NCI-H2196 (cell line): ENCODE results near the gene FAM151A.
"Not testable (repeated sequence)": the region's sequence is repeated elsewhere in the genome, so short reads cannot be mapped to it uniquely, and the experiment has no call there.

Experiments
- DNase-seq: peaks from one replicate; lab custom pipeline; 2025; ENCODE audit not compliant: unreplicated experiment; lab: John Stamatoyannopoulos, UW

Gene FAM151A

DNA sequence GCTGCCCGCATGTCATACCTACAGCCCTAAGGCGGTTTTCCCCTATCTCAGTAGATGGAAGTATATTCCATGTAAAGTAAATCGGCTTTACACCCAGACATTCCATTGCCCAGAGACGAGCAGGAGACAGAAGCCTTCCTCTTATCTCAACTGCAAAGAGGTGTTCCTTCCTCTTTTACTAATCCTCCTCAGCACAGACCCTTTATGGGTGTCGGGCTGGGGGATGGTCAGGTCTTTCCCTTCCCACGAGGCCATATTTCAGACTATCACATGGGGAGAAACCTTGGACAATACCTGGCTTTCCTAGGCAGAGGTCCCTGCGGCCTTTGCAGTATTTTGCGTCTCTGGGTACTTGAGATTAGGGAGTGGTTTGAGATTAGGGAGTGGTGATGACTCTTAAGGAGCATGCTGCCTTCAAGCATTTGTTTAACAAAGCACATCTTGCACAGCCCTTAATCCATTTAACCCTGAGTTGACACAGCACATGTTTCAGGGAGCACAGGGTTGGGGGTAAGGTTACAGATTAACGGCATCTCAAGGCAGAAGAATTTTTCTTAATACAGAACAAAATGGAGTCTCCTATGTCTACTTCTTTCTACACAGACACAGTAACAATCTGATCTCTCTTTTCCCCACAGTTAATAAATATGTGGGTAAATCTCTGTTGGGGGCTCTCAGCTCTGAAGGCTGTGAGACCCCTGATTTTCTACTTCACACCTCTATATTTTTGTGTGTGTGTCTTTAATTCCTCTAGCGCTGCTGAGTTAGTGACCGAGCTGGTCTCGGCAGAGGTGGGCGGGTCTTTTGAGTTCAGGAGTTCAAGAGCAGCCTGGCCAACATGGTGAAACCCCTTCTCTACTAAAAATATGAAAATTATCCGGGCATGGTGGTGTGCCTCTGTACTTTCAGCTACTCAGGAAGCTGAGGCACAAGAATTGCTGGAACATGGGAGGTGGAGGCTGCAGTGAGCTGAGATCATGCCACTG lies 13.4 kb upstream of the FAM151A start:
- not testable (repeated sequence) for DNase-seq

DNA sequence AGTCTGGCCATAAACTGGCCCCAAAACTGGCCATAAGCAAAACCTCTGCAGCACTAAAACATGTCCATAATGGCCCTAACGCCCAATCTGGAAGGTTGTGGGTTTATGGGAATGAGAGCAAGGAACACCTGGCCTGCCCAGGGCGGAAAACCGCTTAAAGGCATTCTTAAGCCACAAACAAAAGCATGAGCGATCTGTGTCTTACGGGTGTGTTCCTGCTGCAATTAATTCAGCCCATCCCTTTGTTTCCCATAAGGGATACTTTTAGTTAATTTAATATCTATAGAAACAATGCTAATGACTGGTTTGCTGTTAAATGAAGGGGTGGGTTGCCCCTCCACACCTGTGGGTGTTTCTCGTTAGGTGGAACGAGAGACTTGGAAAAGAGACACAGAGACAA lies 12.5 kb upstream of the FAM151A start:
- DNase-seq: not testable (repeated sequence)

DNA sequence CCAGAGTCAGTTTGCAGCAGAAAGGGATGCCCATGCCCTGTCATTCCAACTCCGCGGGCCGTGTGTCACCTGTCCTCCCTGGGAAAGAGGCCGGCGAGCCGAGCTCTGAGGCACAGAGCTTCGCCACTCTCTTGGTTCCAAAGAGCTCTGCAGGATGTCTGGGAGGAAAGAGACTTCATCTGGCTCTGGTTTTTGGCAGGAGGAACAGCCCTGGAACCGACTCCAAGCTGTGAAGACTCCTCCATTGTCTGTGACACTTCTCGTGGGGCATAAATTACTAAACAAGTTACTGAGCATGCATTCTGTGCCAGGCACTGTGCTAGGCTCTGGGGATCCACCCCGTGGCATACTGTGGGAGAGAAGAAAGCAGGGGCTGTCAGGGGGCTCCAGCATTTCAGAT lies 3.9 kb upstream of the FAM151A start:
- DNase-seq: no peak

DNA sequence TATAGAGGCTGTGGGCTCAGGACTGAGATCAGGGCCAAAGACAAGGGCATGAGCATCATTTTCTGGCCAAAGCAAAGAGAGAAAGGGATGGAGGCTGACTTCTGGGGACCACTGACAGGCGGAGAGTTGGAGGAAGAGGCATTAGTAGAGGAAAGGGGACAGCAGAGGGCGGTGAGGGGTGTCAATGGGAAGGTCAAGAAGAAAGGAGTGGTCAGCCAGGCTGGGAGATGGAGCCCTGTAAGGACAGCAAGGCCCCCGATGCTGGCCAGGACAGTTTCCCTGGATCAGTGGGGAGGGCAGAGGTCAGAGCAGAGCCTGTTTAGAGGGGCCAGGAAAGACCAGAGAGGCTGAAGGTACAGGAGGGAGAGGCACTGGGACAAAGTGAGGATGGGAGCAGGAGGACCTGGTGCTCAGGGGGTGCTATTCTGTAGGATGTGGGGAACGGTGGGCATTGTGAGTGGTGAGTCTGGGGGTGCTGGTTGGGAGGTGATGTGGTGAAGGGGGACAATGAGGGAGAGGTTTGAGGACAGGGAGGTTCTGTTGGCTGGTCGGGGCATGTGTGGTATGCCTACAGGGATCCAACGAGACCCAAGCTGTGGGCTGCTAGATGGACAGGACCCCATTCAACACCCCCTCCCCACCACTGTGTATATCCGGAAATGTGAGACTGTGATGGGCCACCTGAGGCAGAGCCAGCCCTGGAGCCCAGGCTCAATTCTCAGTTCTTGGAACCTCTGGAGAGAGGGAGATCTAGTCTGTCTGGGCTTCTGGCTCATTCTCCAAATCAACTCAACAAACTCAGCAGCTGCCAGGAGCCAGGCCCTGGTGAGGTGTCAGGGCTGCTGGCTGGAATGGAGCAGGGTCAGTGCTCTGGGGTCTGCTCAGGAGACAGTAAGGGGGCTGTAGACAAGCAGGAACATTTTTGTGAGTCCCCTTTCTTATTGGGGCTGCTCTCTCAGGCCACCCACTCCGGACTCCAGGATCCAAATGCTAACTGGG lies 1.4 kb upstream of the FAM151A start:
- DNase-seq: no peak

DNA sequence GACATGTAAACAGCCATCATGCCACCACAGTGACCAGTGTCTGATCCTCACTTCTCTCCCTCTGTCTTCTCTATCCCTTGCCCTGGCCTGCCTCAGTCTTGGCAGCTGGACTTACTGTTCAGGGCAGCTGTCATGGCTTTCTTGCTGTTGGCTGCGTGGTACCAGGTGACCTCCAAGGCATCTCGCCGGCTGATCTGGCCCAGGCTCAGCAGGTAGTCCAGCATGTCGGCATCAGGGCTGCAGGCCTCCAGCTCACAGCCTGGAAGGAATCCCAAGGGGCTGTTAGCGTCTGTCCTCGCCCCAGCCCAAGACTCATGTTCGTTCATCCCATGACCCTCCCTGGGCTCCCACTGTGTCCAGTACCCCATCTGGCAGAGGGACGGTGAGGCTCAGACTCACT lies 3.6 kb downstream of the FAM151A start:
- DNase-seq: no peak

DNA sequence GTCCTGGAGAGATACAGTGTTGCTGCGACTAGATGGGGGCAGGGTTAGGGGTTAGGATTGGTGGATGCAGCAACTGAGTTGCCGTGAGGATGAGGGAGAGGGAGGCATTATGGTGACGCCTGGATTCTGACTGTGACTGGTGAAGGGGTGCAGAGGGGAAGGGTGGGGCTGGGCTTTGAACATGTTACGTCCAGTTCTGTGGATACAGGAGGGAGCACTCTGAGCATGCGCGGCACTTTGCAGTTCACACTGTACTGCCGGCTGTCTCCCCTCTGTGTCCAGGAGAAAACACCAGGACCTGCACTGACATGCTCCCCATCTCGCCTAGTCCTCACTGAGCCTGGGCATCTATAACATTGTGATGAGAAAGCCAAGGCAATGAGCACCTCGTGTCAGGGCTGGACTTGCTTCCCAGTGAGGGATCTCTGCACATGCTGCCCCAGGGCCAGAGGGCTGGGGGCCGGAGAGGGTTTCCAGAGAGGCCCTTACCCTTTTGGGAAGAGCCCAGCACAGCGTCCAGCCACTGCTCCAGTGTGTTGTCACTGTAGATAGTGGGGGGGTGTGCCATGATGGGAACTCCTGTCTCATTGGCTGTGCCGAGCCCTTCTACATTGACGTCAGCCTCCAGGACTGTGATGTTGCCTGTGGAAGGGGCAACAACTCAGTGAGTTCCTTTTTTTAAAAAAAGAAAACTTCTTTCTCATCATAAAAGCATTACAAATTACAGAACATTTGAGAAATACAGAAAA lies 7.6 kb downstream of the FAM151A start:
- DNase-seq: no peak

DNA sequence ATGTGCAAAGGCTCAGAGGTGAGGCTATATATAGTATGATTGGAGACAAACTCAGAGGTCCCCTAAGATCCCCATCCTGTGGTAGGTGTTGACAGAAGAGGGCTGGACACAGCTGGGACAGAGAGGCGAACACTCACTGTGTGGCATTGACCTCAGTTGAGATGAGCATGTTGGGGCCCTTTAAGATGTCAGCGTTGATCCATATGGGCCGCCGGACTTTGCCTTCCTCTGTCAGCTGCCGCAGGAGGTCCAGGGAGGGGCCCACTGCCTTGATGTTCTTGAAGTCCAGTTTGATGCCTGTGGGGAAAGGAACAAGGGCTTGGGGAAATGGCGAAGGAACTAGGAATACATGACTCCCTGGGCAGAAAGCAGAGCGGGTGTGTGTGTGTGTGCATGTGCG lies 8.8 kb downstream of the FAM151A start:
- no peak for DNase-seq

DNA sequence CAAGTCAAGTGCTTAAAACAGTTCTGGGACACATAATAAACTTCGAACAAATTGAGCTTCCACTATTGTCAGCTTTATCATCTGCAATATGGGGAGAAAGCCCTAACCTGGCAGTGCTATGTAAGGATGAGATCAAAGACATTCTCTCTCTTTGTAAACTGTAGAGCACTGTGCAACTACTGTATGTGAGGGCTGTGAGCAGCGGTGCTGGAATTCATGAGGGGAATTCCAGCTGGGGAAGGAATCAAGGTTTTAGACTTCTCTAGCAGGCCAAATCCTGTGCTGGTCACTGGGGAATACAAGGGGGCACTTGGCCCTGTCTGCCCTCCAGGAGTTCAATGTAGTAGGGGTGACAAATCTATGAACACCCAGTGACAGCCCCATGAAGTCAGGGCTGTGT lies 9.3 kb downstream of the FAM151A start:
- no peak for DNase-seq

DNA sequence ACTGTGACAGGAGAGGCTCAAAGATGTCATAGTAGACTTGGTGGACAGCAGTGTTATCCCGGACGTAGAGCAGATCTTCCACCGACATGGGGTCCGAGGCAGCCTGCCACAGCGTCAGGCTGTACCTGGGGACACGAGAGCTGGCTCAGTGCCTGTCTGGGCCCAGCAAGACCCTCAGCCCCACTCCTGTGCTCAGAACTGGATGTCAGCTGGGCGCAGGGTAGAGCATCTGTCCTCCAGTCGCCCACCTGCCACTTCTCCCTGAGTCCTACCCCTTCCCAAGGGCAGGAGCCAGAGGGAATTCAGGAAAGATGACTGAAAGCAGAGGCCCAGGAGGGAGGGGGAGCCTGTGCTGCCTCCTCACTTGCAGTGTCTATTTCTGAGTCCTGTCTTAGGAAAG lies 11.7 kb downstream of the FAM151A start:
- DNase-seq: no peak

DNA sequence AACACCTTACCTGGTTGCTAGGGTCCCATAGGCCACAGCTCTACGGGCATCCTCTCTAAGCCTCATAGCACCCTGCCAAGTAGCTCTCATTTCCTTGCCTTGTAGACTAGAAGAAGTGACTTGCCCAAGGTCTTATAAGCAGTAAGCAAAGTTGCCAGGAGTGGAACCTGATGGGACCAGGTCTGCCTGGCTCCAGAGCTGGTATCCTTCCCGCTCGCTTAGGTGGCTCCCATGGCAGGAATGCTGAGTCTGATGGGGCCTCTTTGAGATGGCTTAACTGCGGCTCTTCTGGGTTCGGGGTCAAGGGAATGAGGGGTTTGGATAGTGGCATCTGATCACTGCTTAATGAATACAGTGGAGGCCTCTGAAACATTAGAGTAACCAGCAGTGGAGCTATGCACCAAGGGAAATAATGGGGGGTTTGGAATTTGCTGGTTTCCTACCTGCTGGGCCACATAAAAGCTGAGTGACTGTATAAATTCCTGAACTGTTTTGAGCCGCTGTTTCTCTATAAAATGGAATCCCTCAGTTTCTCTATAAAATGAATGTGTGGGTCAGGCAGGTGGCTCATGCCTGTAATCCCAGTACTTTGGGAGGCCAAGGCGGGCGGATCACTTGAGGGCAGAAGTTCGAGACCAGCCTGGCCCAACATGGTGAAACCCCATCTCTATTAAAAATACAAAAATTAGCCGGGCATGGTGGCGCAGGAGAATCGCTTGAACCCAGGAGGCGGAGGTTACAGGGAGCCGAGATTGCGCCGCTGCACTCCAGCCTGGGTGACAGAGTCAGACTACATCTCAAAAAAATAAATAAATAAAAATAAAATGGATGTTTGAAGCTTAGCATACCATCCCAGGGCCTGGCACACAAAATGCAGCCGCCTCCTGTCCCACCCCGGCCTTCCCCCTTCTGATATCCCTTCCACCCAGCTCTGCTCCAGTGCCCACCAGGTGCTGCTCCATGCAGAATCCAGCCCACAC lies 12.4 kb downstream of the FAM151A start:
- no peak for DNase-seq

DNA sequence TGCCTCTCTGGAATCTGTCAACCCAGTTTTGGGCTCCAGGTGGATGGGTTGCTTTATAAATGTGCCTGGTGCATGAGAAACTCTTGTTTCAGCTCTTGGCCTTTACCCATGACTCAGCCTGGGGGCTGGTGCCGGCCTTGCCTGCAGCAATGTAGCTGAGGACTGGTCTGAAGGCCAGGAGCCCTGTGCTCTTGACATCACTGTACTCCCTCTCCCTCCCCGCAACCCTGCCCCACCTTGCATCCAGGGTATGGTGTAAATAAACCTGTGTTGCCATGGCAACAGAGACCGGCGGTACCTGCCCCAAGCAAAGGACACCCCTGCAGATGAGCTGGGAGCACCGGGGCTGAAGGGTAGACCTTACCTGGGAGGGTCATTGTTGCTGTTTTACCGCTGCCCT lies 13.3 kb downstream of the FAM151A start:
- no peak for DNase-seq

DNA sequence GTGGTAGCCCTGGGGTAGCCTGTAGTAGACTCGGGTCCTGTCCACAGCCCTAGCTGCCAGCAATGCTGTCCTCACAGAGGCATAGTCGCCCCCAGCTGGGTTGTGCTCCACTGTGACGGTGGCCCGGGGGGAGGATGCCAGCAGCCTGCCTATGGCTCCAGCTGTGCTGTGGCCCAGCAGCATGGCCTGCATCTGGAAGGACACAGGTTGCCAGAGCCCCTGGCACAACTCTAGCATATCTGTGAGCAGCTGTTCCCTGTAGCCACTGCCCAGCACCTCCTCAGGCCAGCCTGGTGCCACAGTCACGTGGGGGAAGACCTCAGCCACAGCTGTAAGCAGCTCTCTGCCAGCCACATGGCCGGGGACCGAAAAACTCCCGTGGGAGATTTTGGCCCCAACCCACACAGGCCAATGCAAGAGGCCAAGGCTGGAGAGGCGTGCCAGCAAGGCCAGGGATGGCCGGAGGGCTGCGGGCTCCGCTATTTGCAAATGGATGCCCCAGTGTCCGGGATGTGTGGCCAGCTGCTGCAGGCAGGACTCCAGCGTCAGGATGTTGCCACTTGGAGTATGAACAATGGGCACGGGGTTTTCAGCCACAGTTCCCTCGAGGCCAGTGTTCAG lies 13.9 kb downstream of the FAM151A start:
- no peak for DNase-seq

DNA sequence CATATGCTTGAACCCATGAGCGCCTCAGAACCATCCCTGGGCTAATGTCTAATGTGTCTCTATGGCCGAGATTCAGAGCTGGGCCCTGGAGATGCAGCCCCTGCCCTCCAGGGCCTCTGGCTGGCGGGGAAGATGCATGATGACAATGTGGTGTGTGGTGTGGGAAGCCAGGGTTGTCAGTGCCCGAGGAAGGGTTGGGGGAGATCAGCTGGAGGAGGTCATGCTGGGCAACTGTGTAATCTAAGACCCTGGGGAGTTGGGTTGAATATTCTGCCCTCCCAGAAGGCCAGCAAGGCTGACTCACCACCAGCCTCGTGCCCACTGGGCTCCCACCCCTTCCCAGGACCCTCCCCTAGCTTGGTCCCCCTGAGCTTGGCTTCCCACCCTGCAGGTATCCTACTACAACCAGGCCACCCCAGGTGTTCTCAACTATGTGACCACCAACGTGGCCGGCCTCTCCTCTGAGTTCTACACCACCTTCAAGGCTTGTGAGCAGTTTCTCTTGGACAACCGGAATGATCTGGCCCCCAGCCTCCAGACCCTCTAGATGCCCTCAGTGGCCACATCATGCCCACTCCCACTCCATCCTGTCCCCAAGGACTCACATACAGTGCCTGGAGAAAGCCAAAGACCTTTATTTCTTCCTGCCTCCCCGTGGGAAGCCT lies 14.6 kb downstream of the FAM151A start:
- no peak for DNase-seq

DNA sequence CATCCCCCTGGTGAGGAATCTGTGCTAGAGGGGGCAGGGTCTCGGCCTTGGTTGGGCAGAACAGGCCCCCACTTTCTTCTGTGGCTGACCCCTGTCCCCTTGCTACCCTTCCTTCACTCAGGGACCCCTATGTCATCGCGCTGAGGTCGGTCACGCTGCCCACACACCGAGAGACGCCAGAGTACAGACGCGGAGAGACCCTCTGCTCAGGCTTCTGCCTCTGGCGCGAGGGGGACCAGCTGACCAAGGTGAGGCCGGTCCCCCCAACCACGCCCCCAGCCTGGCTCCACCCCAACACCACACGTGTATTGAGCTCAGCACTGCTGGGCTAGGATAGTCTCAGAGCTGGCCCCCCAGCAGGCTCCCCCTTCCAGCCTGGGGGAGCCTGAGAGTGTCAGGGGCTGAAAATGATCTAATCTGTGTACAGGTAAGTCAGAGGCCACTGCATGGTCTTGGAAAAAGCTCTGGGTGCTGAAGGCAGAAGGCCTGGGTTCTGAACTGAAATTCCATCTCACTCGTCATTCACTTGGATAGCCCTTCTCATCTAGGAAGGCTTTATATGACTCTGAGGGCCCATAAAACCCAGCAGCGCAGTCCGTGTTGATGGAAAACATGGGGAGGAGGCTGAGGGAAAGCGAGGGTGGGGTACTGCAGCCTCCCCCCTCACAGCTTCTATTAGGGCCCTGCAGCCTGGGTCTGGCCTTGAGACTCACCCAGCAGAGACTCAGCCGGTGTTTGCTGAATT lies 15.3 kb downstream of the FAM151A start:
- no peak for DNase-seq

DNA sequence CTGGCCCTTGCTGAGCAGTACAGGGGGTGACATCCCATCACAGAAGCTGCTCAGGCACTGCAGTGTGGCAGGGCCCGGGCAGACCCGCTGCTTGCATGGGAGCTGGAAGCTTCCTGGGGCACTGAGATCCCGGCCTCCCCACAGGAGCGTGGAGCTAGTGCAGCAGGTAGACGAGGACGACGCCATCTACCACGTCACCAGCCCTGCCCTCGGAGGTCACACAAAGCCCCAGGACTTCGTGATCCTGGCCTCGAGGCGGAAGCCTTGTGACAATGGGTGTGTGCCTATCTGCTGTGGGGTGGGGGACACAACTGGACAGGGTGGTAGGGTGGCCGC lies 16.4 kb downstream of the FAM151A start:
- no peak for DNase-seq

DNA sequence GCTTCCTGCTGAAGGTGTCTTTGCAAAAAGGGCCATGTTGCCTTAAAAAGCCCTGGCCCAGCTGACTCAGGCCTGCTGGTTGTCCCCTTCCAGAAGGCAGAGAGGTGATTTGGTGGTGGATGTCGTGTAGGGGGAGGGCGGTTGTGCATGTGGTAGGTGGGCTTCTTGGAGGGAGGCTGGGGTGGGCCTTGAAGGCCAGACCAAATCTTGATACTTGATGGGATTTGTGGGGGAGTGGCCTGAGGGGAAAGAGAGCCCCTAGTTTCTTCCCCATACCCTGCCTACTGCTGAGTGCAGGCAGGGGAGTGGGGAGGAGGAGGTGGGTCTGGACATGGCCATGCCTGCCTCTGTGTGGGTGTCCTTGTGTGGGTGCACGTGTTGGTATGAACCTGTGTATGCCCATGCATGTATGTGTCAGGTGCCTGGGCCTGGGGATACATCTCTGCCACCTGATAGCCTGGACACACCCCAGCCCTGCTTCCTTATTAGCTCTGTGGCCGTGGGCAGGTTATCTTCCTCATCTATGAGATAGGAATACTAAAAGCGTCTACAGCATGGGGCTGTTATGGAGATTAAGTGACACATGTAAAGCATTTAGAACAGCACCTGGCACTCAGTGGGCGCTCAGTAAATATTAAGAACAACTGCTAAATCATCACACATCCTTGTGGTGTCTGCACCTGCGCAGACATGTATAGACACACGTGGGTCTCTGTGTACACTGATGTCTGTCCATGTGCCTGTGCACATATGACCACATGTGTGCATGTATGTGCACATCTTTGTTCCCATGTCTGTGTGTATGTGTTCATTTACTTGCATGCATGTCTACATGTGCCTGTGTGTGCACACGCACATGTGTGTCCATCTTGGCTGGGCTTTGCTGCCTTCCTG lies 17.0 kb downstream of the FAM151A start:
- peak; percentile 60 for DNase-seq
